Heart left ventricle (tissue), 13 donors: ENCODE results near the gene KY.

ENCODE experiments used
- CTCF ChIP-seq, 12 donors: fragments of 200-600 bp; sonication (generic) in 4 of 12; IDR thresholded peaks; one replicate each; pipeline versions ENCODE4 v1.5.0 to v1.8.0; 2018 to 2022; ENCODE audit warnings: antibody characterized with exemption in 12 of 12, mild to moderate bottlenecking in 5 of 12
- POLR2A ChIP-seq, 2 donors: fragments of 450-650 bp; IDR thresholded peaks; one replicate each; pipeline ENCODE4 v1.6.1; 2017; ENCODE audit warnings: antibody characterized with exemption in 2 of 2, mild to moderate bottlenecking in 2 of 2, moderate library complexity in 2 of 2
- donor health status: ischemic (EF 13 %, LVEDD 7.1; RV severe dilation, severe dysfunction).
- donor health status: DM: no; HTN: yes; CAD: no.
- donor health status: DM: no; HTN: no; CAD: no.
- donor health status: ischemic (EF 25% LVEDD 6.9; RV normal size, moderate dysfunction).
- donor health status: ischemic (EF 25% LVEDD 5.7; RV mildly dilated, moderate dysfunction).
- donor health status: ischemic (EF 35%, LVEDD 5.7; RV mildly dilated, moderate dysfunction).
- donor health status: nonischemic (EF 11% LVEDD 7.7; RV severe dilation, severe dysfunction).
- donor health status: DM: yes; HTN: yes; CAD: no.
- donor health status: PGD.
- donor health status: ischemic (EF 29% LVEDD 5.4; RV normal size, mild dysfunction).
- donor health status: nonischemic (EF 23%, LVEDD 6.1; RV moderate dilation, normal function).

- TF ChIP-seq POLR2A (IDR thresholded peaks at IDR 0.05) (no peak), CTCF (IDR thresholded peaks at IDR 0.05) (no peak)
These were observed 48.4 kb downstream of the KY start for GRCh38 chr3:134602440-134602814.
